GM19372 (cell line): ENCODE data around the gene NFAT5.
"Not testable (repeated sequence)": the region's sequence is repeated elsewhere in the genome, so short reads cannot be mapped to it uniquely, and the experiment has no call there.

Experiments used
- ATAC-seq: cut with Tn5 transposase; IDR thresholded peaks from one replicate; pipeline ENCODE4 v1.9.1; 2021; ENCODE audit warnings: mild to moderate bottlenecking, low read depth, moderate library complexity; ENCODE audit not compliant: unreplicated experiment

NFAT5 gene

DNA sequence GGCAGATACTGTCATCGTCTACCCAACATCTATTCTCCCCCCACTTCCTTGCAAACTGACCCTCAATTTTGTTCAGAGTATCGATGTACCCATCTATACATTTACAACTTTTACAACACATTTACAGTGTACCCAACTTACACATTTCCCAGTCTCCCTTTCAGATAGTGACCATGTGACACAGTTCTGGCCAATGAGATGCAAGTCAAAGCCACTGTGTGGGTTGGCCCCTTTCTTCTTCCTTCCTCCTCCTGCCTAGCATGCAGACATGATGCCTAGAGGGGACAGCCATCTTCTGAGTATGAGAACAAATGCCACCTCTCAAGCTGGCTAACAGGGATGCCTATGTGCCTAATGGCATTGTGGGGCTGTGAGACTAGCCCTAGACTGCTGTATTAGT lies 11.3 kb upstream of the NFAT5 start:
- ATAC-seq: no peak

DNA sequence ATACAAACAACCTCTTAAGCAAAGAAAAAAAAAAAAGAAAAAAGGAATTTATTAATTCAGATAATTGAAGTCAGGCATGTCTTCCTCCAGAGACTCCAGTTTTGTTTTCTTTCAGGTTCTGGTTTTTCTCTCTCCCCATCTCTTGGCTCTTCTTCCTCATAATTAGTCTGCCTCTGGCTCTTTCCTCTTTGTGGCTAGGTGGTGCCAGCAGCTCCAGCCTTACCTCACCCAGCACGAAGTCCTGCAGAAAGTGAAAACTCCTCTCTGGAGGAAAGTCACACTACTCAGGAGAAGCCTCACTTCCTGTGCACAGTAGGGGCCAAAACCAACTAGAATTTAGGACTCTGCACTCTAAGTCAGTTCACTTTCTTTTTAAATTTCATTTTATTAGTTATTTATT lies 10.3 kb upstream of the NFAT5 start:
- ATAC-seq: no peak

DNA sequence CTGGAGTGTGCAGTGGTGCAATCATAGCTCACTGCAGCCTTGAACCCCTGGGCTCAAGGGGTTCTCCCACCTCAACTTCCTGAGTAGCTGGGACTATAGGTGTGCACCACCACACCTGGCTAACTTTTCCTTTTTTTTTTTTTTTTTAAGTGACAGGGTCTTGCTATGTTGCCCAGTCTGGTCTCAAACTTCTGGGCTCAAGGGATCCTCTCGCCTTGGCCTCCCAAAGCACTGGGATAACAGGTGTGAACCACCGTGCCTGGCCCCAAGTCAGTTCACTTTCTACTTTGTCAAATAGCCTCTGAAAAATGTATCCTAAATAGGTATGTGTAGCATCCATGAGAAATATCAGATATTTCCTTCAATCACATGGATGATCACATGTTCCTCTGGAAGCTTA lies 9.9 kb upstream of the NFAT5 start:
- no peak for ATAC-seq

DNA sequence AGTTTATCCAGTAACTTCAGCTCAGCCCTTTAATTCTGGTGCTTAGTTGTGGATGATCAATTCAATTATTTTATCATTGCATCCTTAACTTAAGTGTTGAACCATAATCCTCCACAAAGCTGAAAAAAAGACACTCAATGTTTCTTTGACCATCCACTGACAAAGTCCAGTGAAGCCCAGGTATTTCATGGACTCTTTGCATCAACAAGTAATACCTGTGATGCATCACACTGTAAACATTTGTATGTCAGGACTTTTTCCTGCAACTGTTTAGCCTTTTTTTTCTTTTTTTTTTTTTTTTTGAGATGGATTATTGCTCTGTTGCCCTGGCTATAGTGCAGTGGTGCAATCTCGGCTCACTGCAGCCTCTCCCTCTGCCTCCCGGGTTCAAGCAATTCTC lies 6.6 kb upstream of the NFAT5 start:
- no peak for ATAC-seq

DNA sequence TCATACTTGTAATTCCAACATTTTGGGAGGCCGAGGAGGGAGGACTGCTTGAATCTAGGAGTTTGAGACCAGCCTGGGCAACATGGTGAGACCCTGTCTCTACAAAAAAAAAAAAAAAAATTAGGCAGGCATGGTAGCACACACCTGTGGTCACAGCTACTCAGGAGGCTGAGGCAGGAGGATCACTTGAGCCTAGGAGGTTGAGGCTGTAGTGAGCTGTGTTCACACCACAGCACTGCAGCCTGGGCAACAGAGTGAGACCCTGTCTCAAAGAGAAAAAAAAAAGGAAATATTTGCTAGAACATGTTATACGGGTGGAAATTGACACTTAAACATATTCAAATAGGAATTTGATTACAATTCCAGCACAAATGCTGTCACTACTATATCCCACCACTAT lies 4.4 kb upstream of the NFAT5 start:
- not testable (repeated sequence) for ATAC-seq

DNA sequence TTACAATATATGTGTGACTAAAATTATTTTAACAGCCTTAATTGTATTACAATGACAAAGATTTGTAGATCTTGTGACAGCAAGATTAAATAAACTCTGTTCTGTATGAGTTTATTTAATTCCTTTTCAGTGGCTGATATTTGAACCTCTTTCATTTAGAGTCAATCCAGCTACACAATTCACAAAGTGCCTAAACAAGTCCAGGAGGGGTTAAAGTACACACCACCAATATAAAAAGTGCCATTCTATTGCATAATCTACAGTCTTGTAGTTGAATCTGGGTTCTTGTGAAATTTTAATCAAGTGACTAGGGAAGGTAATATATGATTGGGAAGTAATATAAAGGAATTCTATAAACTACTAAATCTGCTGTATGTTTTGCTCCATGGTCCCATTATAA lies 3.9 kb upstream of the NFAT5 start:
- ATAC-seq: no peak

DNA sequence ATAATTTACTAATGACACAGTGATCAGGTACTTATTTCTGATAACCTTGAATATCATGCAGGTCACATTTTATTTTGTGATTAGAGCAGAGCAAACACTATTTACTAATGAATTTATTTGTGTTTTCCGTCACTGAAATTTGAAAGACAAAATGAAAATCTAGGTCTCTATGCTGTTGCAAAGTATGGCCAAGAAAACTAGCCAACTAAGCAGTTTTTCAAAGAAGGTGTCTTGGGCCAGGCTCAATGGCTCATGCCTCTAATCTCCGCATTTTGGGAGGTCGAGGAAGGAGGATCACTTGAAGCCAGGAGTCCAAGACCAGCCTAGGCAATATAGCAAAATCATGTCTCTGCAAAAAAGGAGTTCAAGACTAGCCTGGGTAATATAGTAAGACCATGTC lies 3.0 kb upstream of the NFAT5 start:
- ATAC-seq: no peak

DNA sequence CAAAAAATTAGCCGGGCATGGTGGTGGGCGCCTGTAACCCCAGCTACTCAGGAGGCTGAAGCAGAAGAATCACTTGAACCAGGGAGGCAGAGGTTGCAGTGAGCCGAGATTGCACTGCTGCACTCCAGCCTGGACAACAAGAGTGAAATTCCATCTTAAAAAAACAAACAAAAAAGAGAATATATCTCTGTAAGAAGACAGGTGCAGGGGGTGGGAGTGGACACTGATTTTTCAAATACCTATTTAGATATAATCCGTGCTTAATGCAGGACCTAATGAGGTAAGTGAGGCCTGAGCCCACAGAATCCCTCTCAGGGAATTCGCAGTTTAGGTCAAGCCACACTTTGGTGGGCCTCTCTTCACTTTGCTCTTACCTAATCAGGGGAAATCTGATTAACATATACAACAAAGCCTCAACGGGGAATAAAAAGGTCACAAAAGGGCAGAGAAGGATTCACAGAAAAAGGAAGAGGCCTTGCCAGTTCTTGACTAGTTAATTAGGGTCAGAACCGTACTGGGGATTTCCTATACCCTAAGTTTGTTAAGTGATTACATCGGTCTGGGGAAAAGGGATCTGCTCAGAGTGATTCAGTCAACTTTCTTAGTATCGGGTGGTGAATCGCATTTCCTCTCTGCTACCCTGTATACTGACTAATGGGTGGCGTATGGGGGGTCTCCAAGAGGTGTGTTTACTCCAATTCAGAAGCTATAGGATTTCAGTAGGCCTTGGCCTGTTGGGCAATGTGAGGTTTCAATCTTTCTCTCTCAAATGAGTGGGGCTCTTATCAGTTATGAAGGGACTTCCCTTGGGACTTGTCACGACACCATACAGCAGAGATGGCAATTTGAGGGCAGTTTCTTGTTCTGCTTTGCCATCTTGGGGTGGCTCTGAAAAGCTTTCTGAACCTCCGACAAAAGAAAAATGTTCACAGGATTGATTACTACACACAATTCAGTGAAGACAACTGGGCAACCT lies 1.9 kb upstream of the NFAT5 start:
- ATAC-seq: no peak

DNA sequence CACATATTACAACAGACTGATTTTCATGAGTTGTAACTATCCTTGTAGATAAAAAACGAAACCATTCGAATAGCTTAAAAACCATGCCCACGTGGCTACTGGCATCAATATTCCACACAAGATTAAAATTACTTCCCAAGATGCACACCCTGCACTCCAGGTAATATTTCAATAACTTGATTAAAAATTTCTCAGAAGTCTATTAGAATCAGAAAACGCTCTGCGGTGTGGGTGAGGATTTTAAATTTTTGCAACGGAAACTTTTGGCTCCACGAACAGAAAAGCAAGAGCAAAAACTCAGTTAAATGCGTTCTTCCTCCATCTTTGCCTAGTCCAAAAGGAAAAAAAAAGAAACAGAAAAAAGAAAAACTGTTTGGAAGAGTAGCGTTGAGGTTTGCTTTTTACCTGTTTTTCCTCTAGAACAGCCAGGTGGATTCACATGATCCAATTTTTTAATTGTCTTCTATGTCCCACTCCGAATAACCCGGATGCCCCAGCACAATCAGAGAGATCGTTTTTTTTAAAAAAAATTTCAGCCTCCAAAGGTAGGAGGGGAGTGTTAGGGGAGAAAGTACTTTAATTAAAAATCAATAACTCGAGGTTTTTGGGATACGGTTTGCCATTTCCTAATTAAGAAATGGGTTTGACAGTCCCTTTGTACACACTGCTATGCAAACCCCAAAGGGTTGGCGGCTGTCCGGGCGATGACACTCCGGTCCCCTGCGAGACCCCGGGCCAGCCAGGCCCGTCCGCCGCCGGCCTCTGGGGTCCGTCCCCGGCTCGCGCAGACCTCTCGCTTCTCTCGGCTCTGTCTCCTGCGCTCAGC lies 708 bp upstream of the NFAT5 start:
- peak; percentile 26 for ATAC-seq

DNA sequence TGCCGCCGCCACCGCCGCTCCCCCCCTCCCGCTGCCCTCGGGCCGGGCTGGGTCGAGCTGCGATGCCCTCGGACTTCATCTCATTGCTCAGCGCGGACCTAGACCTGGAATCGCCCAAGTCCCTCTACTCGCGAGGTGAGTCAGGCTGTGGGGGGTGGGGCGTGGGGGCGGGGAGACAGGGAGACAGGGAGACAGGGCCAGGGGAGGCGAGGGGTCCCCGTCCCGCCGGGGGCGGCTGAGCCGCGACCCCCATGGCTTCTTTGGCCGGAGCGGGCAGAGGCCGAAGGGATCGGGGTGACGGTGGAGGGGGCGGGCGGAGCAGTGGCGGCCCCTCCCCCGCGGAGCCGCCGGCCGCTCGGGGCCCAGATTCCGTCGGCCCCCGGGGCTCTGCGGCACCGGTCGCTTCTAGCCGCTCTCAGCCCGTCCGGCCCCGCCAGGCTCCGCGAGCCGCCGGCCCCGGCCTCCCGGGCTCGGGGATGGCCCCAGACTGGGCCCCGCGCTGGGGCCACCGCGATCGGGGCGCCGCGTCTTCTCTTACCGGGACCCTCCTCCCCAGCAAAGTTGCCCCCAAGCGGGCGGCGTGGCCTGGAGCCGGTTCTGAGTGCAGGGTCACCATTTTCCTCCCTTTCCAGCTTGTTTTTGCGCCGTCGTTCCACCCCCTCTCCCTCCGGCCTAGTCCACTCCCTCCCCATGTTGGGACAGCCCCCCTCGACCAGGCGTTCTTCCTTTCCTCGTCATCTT lies 644 bp downstream of the NFAT5 start:
- peak; percentile 27 for ATAC-seq

DNA sequence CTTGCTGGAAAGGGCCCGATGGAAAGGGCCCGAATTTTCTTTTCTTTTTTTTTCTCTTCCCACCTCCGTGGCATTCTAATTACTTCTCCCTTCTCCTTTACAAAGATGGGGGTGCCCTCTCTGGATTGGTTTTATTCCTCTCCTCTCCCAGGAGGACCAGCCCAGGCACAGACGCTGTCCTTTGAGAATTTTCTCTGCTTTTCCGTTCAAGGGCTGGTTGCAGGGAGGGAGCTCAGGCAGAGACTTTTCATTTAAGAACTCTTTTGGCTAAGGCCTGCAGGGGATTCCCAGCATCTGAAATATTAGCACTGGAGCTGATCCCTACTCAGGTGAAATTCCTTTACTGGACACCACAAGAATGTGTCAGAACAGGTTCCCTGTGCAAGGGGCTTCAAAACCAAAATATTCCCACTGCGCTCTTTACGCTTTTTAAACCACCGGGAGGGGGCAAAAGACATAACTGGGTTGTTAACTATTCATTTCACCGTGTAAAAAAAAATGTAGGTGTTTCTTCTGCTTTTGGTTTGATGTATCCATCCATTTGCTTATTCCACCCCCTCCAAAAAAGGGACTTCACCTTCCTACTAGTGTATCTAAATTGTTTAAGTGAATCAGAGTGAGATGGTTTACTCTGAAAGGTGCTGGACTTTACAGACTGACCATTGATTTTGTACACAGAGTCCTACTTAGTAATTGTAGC lies 1.4 kb downstream of the NFAT5 start:
- no peak for ATAC-seq

DNA sequence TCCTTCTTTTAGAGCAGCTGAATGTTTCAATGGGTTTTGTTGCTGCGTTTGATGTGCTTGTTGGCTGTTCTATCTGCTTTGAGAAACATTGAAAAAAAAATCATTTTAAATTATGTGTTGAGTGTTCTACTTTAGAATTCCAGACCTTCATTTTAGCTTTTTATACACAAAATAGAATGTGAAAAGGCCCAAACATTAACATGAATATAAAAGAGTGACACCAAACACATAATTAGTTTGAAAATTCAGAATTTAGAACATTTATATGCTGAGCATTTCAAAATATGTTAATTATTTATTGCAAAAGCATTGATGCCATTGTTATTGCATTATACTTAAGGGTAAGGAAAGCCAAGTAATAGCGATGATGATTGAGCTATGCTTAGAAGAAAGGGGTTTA lies 2.9 kb downstream of the NFAT5 start:
- no peak for ATAC-seq

DNA sequence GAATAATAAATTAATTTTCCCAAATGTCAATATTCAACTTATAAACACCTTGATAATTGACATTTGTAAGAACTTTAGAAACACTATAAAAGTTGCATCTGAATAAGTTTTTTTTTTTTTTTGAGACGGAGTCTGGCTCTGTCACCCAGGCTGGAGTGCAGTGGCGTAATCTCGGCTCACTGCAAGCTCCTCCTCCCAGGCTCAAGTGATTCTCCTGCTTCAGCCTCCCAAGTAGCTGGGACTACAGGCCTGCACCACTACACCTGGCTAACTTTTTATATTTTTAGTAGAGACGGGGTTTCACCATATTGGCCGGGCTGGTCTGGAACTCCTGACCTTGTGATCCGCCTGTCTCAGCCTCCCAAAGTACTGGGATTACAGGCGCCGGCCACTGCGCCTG lies 13.0 kb downstream of the NFAT5 start:
- ATAC-seq: not testable (repeated sequence)

DNA sequence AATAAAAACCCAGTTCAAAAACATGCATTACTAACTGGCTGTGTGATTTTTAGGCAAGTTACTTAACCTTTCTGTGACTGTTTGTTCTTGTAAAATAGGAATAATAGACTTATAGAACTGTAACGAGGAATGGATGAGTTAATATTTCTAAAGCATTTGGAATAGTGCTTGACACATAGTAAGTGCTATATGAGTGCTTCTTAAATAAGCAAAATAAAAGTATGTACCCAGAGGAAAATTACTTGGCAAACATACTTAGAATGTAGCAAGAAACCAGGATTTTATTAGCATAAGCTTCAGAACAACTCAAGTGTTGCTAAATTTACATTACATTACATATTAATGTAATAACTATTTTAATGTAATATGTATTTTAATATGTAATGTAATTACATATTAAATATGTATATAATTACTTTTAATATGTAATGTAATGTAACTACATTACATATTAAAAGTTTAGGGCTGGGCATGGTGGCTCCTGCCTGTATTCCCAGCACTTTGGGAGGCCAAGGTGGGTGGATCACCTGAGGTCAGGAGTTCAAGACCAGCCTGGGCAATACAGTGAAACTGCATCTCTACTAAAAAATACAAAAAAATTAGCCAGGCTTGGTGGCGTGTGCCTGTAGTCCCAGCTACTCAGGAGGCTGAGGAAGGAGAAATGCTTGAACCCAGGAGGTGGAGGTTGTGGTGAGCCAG lies 14.2 kb downstream of the NFAT5 start:
- no peak for ATAC-seq

DNA sequence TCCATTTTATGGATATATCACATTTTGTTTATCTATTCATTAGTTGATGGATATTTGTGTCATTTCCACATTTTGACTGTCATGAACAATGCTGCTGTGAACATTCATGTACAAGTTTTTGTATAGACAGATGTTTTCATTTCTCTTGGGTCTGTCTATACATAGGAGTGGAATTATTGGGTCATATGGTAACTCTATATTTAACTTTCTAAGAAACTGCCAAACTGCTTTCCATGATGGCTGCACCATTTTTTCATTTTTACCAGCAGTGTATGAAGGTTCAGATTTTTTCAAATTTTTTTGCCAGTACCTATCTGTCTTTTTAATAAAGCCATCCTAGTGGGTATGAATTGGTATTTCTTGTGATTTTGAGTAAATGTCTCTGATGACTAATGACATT lies 15.5 kb downstream of the NFAT5 start:
- ATAC-seq: no peak

DNA sequence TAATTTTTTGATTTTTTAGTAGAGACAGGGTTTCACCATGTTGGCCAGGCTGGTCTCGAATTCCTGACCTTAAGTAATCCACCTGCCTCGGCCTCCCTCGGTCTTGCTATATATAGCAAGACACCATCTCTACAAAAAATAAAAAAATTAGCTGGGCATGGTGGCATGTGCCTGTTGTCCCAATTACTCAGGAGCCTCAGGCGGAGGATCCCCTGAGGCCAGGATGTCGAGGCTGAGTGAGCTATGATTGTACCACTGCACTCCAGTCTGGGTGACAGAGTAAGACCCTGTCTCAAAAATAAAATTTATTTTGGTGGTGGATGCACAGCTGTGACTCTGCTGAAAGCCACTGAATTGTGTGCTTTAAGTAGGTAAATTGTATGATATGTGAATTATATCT lies 18.7 kb downstream of the NFAT5 start:
- ATAC-seq: not testable (repeated sequence)

DNA sequence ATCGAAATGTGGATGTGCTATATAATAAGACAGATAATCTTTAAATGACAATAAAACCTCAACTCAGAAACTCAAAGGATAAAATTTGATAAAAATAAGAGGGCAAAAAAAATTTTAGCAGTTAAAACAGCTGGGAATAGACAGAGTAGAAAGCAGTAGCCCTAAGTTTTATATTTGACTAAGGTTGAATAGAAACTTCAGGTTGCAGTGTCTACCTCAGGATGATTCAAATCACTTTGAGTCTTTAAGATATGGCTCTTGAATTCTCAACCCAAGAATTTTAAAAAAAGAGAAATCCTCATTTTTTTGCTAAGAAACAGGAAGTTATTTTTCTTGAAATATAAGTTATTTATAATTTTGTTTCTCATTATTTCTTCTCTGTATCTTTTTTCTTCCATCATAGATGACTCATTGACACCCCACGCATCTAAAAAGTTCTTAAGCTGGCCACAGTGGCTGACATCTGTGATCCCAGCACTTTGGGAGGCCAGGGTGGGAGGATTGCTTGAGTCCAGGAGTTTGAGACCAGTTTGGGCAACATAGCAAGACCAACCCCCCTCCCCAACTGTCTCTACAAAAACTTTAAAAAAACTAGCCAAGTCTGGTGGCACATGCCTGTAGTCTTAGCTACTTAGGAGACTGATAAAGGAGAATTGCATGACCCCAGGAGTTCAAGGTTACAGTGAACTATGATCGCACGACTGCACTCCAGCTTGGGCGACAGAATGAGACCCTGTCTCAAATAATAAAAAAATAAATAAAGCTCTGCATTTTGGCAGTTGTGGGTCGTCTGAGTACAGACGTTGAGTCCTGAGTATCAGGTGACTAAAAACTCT lies 23.9 kb downstream of the NFAT5 start:
- ATAC-seq: no peak

DNA sequence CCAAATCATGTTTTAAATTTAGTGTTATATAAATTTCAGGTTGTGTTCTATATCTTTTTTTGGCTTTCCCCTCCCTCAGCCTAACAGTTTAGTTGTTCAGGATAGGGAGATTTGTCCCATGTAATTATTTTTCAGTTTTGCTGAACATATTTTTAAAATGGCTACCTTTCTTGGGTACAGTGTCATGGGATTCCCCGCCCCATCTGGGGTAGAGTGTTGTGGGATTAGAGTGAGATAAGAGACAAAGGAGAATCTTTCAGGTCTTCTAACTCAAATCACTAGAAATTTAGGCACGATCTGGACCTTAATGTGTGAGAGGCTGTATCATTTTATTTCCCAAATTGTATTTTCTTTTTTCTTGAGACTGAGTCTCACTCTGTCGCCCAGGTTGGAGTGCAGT lies 24.8 kb downstream of the NFAT5 start:
- no peak for ATAC-seq

DNA sequence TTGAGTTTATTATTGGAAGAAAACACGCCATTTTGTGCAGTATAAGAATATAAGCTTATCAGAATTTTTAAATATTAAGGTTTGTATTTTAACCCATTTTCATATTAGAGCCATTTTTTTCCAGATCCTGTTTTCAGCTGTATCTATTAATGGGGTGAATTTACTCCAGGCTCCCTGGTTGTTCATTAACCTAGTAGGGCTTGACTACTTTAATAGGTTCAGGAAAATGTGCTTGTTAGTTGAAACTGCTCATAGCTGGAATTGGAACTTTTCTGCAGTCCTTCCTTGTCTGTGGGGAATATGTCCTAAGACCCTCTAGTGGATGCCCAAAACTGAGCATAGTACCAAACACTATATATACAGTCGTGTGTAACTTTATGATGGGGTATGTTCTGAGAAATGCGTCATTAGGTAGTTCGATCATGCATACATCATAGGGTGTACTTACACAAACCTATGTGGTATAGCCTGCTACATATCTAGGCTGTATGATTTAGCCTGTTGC lies 28.0 kb downstream of the NFAT5 start:
- ATAC-seq: no peak
